Measurements from ENCODE around the gene MTX2.

Gene MTX2

GRCh38 chr2:176380341-176380740 lies 111.1 kb downstream of the MTX2 start:
- DNase-seq = no peak

- DNase-seq = no peak
Observed at GRCh38 chr2:176383100-176383499, 113.9 kb downstream of the MTX2 start.

- no peak for DNase-seq
Observed at GRCh38 chr2:176383836-176384442, 114.7 kb downstream of the MTX2 start.

GRCh38 chr2:176385219-176385759 lies 116.0 kb downstream of the MTX2 start:
- no peak for DNase-seq

GRCh38 chr2:176385838-176386237 lies 116.6 kb downstream of the MTX2 start:
- no peak for DNase-seq

All from T-helper 1 cell (primary cell).